Measurements from ENCODE around the gene TRPM3. TPM values are rescaled to one million over a fixed set of nuclear protein-coding genes. Genes with fewer than 3 reads are reported as not detected.

The TRPM3 gene
- total and polyA plus RNA-seq, 9 of the 15 experiments (the other 6 are each of a cell fraction or from before 2014, with no cell fraction given), result 0.04 TPM; not detected in 8

DNA sequence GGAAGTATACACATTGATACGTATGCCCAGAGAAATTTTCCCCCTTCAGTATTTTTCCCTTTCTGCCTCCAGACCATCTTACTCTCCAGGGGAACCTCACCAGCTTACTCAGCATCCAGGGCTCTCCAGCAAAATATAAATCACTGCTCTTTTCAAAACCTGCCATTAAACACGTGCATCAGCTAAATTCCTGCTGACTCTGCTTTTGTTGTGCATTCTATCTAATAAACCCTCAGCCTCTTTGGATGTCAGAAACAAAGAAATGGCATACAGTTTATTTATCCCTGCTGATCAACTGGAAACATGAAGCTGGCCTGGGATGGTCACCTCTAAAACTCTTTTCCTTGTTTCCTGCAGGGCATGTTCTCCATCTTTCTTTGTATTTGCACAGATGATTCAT lies 126.8 kb downstream of the TRPM3 start:
- FAIRE-seq (no peak), ATAC-seq (no peak), DNase-seq (ENCODE audit: extremely low read depth in 1 of 4, low spot score in 3 of 4) (no peak)
- POLR2A ChIA-PET, result interaction anchor here (0.7 to 0.8 kb wide), 2 partner anchors 24 to 50 kb away, joined by 3 read pairs; no protein-coding TSS in a partner anchor
- Histone ChIP-seq H3K9me1 (ENCODE audit: control insufficient read depth, insufficient read depth, low read length) (no peaks in the 10 kb centered on the region), H2AFZ (ENCODE audit: low read depth, low read length) (no peak overlapping the region), H3K79me2 (ENCODE audit: control insufficient read depth, insufficient read depth, low read length) (no peaks in the 10 kb centered on the region), H3K27me3 (ENCODE audit: control insufficient read depth in 2 of 2, insufficient read depth in 2 of 2, low read length in 2 of 2) (no peaks in the 10 kb centered on the region), H3K9me3 (replicated peaks; ENCODE audit: control insufficient read depth, insufficient read depth, low read depth, low read length) (no peaks in the 10 kb centered on the region), H3K4me3 (no peak overlapping the region), H3K4me1 (replicated peaks in 1 of 2; ENCODE audit: control insufficient read depth in 2 of 2, insufficient read depth in 2 of 2, low read length in 2 of 2) (no peaks in the 10 kb centered on the region), H3K27ac (ENCODE audit: extremely low read depth, low read depth, low read length) (no peak overlapping the region), H4K20me1 (replicated peaks; ENCODE audit: control insufficient read depth, insufficient read depth, low read length) (no peaks in the 10 kb centered on the region), H3K4me2 (ENCODE audit: insufficient read depth, low read length) (no peak overlapping the region), H3K9ac (ENCODE audit: insufficient read depth in 1 of 2, low read depth in 2 of 2, low read length in 2 of 2) (no peak overlapping the region), H3K36me3 (ENCODE audit: control insufficient read depth, insufficient read depth, low read length) (no peaks in the 10 kb centered on the region)
- intact Hi-C loops (cut with micrococcal nuclease) (no loop called here), in situ Hi-C loops (cut with MboI) (no loop called here)
- CTCF ChIA-PET (ENCODE audit: low intra/inter-chr PET ratio), result no interaction called here
- BruUV-seq (replicated peaks), result no TSS peak
- WGBS (ENCODE audit: insufficient coverage, low coverage, missing lambda C conversion rate), result 0% methylated on average over 1 of the region's 2 CpGs
- TF ChIP-seq FOXM1 (IDR thresholded peaks at IDR 0.05; ENCODE audit: low read depth), result no peak
- TF ChIP-seq FOXM1 (CRISPR knock-in tag; IDR thresholded peaks at IDR 0.05; ENCODE audit: low read depth), result no peak
- 0 out of 2 replicates have a peak, but pooled peaks have one; percentile 14 for TF ChIP-seq MAFG (tag; conservative IDR thresholded peaks at IDR 0.05)
- no peak for TF ChIP-seq POLR2AphosphoS2 (IDR thresholded peaks at IDR 0.05; ENCODE audit: low read length)
- peak; percentile 5; the same call in 1 of the 2 replicates for TF ChIP-seq C11orf30 (IDR thresholded peaks at IDR 0.05; ENCODE audit: low read depth)

DNA sequence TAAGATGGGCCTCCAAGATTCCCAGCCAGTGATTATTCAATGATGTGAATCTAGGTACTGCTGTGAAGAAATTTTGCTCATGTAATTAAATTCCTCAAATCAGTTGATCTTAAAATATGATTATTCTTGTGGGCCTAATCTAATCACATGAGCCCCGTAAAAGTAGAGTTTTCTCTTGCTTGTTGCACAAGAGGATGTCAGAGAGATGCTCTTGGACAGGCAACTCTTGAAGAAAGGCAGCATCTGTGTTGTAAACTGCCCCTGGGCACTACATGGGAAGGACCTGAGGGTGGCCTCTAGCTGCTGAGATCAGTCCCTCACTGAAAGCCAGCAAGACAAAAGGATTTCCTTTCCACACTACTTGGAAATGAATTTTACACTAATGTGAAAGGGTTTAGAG lies 132.9 kb downstream of the TRPM3 start:
- H3K27ac ChIP-seq (ENCODE audit: extremely low read depth, low read depth, low read length), result no peak overlapping the region
- in situ Hi-C loops (cut with MboI) (no loop called here), intact Hi-C loops (cut with micrococcal nuclease) (no loop called here)
- H3K4me1 ChIP-seq (replicated peaks in 1 of 2; ENCODE audit: control insufficient read depth in 2 of 2, insufficient read depth in 2 of 2, low read length in 2 of 2), result no peaks in the 10 kb centered on the region
- no peaks in the 10 kb centered on the region for H3K27me3 ChIP-seq (ENCODE audit: control insufficient read depth in 2 of 2, insufficient read depth in 2 of 2, low read length in 2 of 2)
- WGBS (ENCODE audit: insufficient coverage, low coverage, missing lambda C conversion rate), result no CpG with 5 or more reads among the region's 1 CpG
- H3K4me3 ChIP-seq, result no peak overlapping the region
- H3K36me3 ChIP-seq (ENCODE audit: control insufficient read depth, insufficient read depth, low read length), result no peaks in the 10 kb centered on the region
- ChIA-PET POLR2A (no interaction called here), CTCF (ENCODE audit: low intra/inter-chr PET ratio) (no interaction called here)
- H3K9me1 ChIP-seq (ENCODE audit: control insufficient read depth, insufficient read depth, low read length), result no peaks in the 10 kb centered on the region
- H4K20me1 ChIP-seq (replicated peaks; ENCODE audit: control insufficient read depth, insufficient read depth, low read length), result no peaks in the 10 kb centered on the region
- H3K9me3 ChIP-seq (replicated peaks; ENCODE audit: control insufficient read depth, insufficient read depth, low read depth, low read length), result no peaks in the 10 kb centered on the region
- H3K4me2 ChIP-seq (ENCODE audit: insufficient read depth, low read length), result no peak overlapping the region
- no peaks in the 10 kb centered on the region for H3K79me2 ChIP-seq (ENCODE audit: control insufficient read depth, insufficient read depth, low read length)
- no peak for FAIRE-seq
- no peak for ATAC-seq
- H3K9ac ChIP-seq (ENCODE audit: insufficient read depth in 1 of 2, low read depth in 2 of 2, low read length in 2 of 2), result no peak overlapping the region
- no TSS peak for BruUV-seq (replicated peaks)
- DNase-seq (ENCODE audit: extremely low read depth in 1 of 4, low spot score in 3 of 4), result no peak
- H2AFZ ChIP-seq (ENCODE audit: low read depth, low read length), result no peak overlapping the region
- TF ChIP-seq BCOR (IDR thresholded peaks at IDR 0.05) (no peak), MIER1 (IDR thresholded peaks at IDR 0.05; ENCODE audit: low read depth) (no peak), KDM4B (IDR thresholded peaks at IDR 0.05; ENCODE audit: borderline replicate concordance in 2 of 2, low read depth in 1 of 2) (no peak), RBM14 (IDR thresholded peaks at IDR 0.05; ENCODE audit: borderline replicate concordance, insufficient read depth, low read depth, low read length) (no peak)

Measured in K562 (cell line).